GM23338 (cell line): ENCODE results near the gene APBA1. TPM values are rescaled to one million over a fixed set of nuclear protein-coding genes. Genes with fewer than 3 reads are reported as not detected.

Source experiments
- ATAC-seq: fragments of 200-7000 bp; cut with Tn5 transposase; 3 replicates; pipeline ENCODE4 v1.9.1; 2020
- DNase-seq: peaks from one replicate; pipeline ENCODE4 v3.0.0-alpha.2; 2015; ENCODE audit warnings: low spot score
- H2AFZ ChIP-seq: fragments of 200-600 bp; sonication (generic); 2 replicates; pipeline ENCODE4 v1.8.0; 2016; ENCODE audit warnings: antibody characterized with exemption, mild to moderate bottlenecking, moderate library complexity
- H3F3A ChIP-seq: fragments of 200-600 bp; sonication (generic); replicated peaks from 2 replicates; pipeline ENCODE4 v1.8.0; 2017; ENCODE audit warnings: antibody characterized with exemption, mixed run types, low read depth
- H3K27ac ChIP-seq: fragments of 200-600 bp; sonication (generic); 2 replicates; pipeline ENCODE4 v1.6.1; 2016; ENCODE audit warnings: low read depth
- H3K27me3 ChIP-seq: fragments of 200-600 bp; sonication (generic); 2 replicates; pipeline ENCODE4 v1.8.0; 2016; ENCODE audit warnings: mild to moderate bottlenecking, mixed run types, moderate library complexity; ENCODE audit not compliant: insufficient read depth
- H3K36me3 ChIP-seq: fragments of 200-600 bp; sonication (generic); 2 replicates; pipeline ENCODE4 v1.8.0; 2016; ENCODE audit warnings: mild to moderate bottlenecking; ENCODE audit not compliant: insufficient read depth
- H3K4me1 ChIP-seq: fragments of 200-600 bp; sonication (generic); 2 replicates; pipeline ENCODE4 v1.8.0; 2016; ENCODE audit warnings: mild to moderate bottlenecking, moderate library complexity; ENCODE audit not compliant: insufficient read depth
- H3K4me2 ChIP-seq: fragments of 200-600 bp; sonication (generic); 2 replicates; pipeline ENCODE4 v1.7.1; 2017; ENCODE audit warnings: mixed run types
- H3K4me3 ChIP-seq: fragments of 200-600 bp; sonication (generic); 2 replicates; pipeline ENCODE4 v1.6.1; 2016; ENCODE audit warnings: mixed run types
- H3K79me2 ChIP-seq: fragments of 200-600 bp; sonication (generic); replicated peaks from 2 replicates; pipeline ENCODE4 v1.8.0; 2017; ENCODE audit warnings: mild to moderate bottlenecking; ENCODE audit not compliant: insufficient read depth
- H3K9me2 ChIP-seq: fragments of 200-600 bp; sonication (generic); 2 replicates; pipeline ENCODE4 v1.8.0; 2017; ENCODE audit not compliant: insufficient read depth
- H4K20me1 ChIP-seq: fragments of 200-600 bp; sonication (generic); replicated peaks from 2 replicates; pipeline ENCODE4 v1.8.0; 2017; ENCODE audit warnings: mild to moderate bottlenecking; ENCODE audit not compliant: insufficient read depth
- H3K27ac Mint-ChIP-seq: 2 replicates; pipeline ENCODE4 v1.8.0; 2020; ENCODE audit warnings: inconsistent platforms, mild to moderate bottlenecking, moderate library complexity, mixed read lengths
- H3K27me3 Mint-ChIP-seq: 3 replicates; pipeline ENCODE4 v1.8.0; 2022; ENCODE audit warnings: low read depth, mild to moderate bottlenecking, moderate library complexity, mixed read lengths, inconsistent platforms; ENCODE audit not compliant: insufficient read depth, poor library complexity
- H3K36me3 Mint-ChIP-seq: 3 replicates; pipeline ENCODE4 v1.8.0; 2021; ENCODE audit warnings: low read depth, mild to moderate bottlenecking, inconsistent platforms, moderate library complexity, mixed read lengths
- H3K4me1 Mint-ChIP-seq: 3 replicates; pipeline ENCODE4 v1.8.0; 2020; ENCODE audit warnings: mild to moderate bottlenecking, inconsistent platforms, mixed read lengths
- H3K4me3 Mint-ChIP-seq: 3 replicates; pipeline ENCODE4 v1.8.0; 2021; ENCODE audit warnings: moderate library complexity, mild to moderate bottlenecking, inconsistent platforms, mixed read lengths
- H3K9me3 Mint-ChIP-seq: 3 replicates; pipeline ENCODE4 v1.8.0; 2020; ENCODE audit warnings: moderate library complexity, mild to moderate bottlenecking, inconsistent platforms, mixed read lengths
- CREB1 ChIP-seq: fragments of 250-450 bp; sonication (Bioruptor Pico); IDR thresholded peaks from 2 replicates; pipeline ENCODE4 v1.5.0; 2020; ENCODE audit warnings: low read depth, mild to moderate bottlenecking, moderate library complexity
- EZH2 ChIP-seq: fragments of 200-600 bp; sonication (generic); IDR thresholded peaks from one replicate; pipeline ENCODE4 v1.8.0; 2017; ENCODE audit warnings: antibody characterized with exemption, mild to moderate bottlenecking, low read depth; ENCODE audit not compliant: unreplicated experiment
- EZH2phosphoT487 ChIP-seq: fragments of 200-600 bp; sonication (generic); IDR thresholded peaks from one replicate; pipeline ENCODE4 v1.8.1; 2018; ENCODE audit warnings: antibody characterized with exemption; ENCODE audit not compliant: unreplicated experiment
- JUNB ChIP-seq: IDR thresholded peaks from one replicate; pipeline ENCODE4 v1.6.1; 2016; ENCODE audit warnings: antibody characterized with exemption; ENCODE audit not compliant: unreplicated experiment
- NANOG ChIP-seq: IDR thresholded peaks from 2 replicates; pipeline ENCODE4 v1.6.1; 2016; ENCODE audit warnings: antibody characterized with exemption, borderline replicate concordance
- POLR2AphosphoS5 ChIP-seq: IDR thresholded peaks from 2 replicates; pipeline ENCODE4 v1.6.1; 2016; ENCODE audit warnings: antibody characterized with exemption, low read depth
- STAT1 ChIP-seq: IDR thresholded peaks from one replicate; pipeline ENCODE4 v1.6.1; 2016; ENCODE audit warnings: antibody characterized with exemption; ENCODE audit not compliant: unreplicated experiment
- ZNF114 ChIP-seq: fragments of 250-450 bp; sonication (Bioruptor Pico); IDR thresholded peaks from 2 replicates; pipeline ENCODE4 v1.5.0; 2020; ENCODE audit warnings: mild to moderate bottlenecking, moderate library complexity
- ZNF331 ChIP-seq: fragments of 250-450 bp; sonication (Bioruptor Pico); IDR thresholded peaks from 2 replicates; pipeline ENCODE4 v1.5.0; 2020; ENCODE audit warnings: low read depth, mild to moderate bottlenecking, moderate library complexity
- polyA plus RNA-seq: library from polyadenylated mRNA; unstranded; fragments of >200 nt; fragmentation: Nextera tagmentation; extraction: Ambion mirVana; gene quantifications from 2 replicates; pipeline ENCODE4 v1.2.1, GENCODE V29; 2016
- total RNA-seq: library from RNA; depleted of rRNA; stranded (reverse); fragments of >200 nt; shearing (Covaris generic); gene quantifications from 2 replicates; pipeline ENCODE4 v1.2.3, GENCODE V29; 2014
- TF ChIP-seq, protein P1 (sequence below): IDR thresholded peaks from one replicate; pipeline ENCODE4 v1.6.1; 2018; ENCODE audit warnings: antibody characterized with exemption; ENCODE audit not compliant: unreplicated experiment
- TF ChIP-seq, protein P2 (sequence below), 2 experiments: fragments of 200-600 bp in 1 of 2; sonication (generic) in 1 of 2; conservative IDR thresholded peaks; 2 replicates each; pipeline versions ENCODE4 v1.5.1 to v1.6.1; 2016 to 2017; ENCODE audit warnings: antibody characterized with exemption in 2 of 2, low read depth in 2 of 2, mild to moderate bottlenecking in 2 of 2, moderate library complexity in 1 of 2
- TF ChIP-seq, protein P3 (sequence below): IDR thresholded peaks from 2 replicates; pipeline ENCODE4 v1.6.1; 2016; ENCODE audit warnings: antibody characterized with exemption
- TF ChIP-seq, protein P4 (sequence below): fragments of 250-450 bp; sonication (Bioruptor Pico); IDR thresholded peaks from 2 replicates; pipeline ENCODE4 v1.5.0; 2020; ENCODE audit warnings: mild to moderate bottlenecking, moderate library complexity

Gene APBA1
- total and polyA plus RNA-seq, 2 experiments from 2014 or later: 0.26 to 1.0 TPM

DNA sequence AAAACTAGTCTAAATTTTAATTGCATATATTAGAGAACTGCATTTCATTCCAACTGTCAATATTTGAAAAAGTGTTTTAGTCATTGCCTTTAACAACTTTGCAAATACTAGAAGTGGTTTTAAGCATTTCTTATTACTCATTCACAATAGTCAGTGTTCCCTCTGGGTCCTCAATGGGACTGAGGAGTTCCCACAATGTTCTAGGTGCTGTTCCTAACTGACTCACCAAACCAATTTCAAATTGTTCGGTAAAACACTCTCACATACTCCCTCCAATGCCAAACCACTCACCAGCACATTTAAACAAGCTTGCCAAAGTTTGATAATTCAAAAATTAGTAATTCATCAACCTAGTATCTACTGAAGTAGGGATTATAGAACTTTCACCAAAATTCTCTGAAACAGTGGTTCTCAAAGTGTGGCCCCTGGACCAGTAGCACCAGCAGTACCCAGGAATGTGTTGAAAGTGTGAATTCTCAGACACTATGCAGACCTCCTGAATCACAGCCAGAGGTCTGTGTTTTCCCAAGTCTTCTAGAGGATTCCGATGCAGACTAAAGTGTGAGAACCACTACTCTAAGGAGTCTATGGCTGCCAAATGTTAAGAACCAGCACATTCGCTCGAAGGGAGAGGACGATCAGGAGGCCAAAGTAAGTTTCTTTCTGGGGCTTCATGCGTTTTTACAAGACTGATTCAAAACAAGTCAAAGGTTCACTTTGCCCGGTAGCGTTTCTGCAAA is 72.8 kb downstream of the APBA1 start:
- DNase-seq (no peak), ATAC-seq (no peak)
- Mint-ChIP-seq H3K9me3 (no peaks in the 10 kb centered on the region), H3K4me3 (no peak overlapping the region), H3K27ac (no peak overlapping the region), H3K4me1 (no peaks in the 10 kb centered on the region), H3K27me3 (peaks cover 3% of the 10 kb centered on the region), H3K36me3 (no peaks in the 10 kb centered on the region)
- TF ChIP-seq EZH2 (no peak), EZH2phosphoT487 (no peak), JUNB (no peak), CREB1 (CRISPR knock-in tag) (no peak), ZNF114 (no peak), POLR2AphosphoS5 (no peak), NANOG (no peak), ZNF331 (no peak), STAT1 (no peak)
- TF ChIP-seq, protein P1, sequence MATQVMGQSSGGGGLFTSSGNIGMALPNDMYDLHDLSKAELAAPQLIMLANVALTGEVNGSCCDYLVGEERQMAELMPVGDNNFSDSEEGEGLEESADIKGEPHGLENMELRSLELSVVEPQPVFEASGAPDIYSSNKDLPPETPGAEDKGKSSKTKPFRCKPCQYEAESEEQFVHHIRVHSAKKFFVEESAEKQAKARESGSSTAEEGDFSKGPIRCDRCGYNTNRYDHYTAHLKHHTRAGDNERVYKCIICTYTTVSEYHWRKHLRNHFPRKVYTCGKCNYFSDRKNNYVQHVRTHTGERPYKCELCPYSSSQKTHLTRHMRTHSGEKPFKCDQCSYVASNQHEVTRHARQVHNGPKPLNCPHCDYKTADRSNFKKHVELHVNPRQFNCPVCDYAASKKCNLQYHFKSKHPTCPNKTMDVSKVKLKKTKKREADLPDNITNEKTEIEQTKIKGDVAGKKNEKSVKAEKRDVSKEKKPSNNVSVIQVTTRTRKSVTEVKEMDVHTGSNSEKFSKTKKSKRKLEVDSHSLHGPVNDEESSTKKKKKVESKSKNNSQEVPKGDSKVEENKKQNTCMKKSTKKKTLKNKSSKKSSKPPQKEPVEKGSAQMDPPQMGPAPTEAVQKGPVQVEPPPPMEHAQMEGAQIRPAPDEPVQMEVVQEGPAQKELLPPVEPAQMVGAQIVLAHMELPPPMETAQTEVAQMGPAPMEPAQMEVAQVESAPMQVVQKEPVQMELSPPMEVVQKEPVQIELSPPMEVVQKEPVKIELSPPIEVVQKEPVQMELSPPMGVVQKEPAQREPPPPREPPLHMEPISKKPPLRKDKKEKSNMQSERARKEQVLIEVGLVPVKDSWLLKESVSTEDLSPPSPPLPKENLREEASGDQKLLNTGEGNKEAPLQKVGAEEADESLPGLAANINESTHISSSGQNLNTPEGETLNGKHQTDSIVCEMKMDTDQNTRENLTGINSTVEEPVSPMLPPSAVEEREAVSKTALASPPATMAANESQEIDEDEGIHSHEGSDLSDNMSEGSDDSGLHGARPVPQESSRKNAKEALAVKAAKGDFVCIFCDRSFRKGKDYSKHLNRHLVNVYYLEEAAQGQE: no peak
- TF ChIP-seq, protein P2, sequence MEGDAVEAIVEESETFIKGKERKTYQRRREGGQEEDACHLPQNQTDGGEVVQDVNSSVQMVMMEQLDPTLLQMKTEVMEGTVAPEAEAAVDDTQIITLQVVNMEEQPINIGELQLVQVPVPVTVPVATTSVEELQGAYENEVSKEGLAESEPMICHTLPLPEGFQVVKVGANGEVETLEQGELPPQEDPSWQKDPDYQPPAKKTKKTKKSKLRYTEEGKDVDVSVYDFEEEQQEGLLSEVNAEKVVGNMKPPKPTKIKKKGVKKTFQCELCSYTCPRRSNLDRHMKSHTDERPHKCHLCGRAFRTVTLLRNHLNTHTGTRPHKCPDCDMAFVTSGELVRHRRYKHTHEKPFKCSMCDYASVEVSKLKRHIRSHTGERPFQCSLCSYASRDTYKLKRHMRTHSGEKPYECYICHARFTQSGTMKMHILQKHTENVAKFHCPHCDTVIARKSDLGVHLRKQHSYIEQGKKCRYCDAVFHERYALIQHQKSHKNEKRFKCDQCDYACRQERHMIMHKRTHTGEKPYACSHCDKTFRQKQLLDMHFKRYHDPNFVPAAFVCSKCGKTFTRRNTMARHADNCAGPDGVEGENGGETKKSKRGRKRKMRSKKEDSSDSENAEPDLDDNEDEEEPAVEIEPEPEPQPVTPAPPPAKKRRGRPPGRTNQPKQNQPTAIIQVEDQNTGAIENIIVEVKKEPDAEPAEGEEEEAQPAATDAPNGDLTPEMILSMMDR (conservative IDR thresholded peaks at IDR 0.05; ENCODE audit: low read depth in 2 of 2): no peak
- TF ChIP-seq, protein P3, sequence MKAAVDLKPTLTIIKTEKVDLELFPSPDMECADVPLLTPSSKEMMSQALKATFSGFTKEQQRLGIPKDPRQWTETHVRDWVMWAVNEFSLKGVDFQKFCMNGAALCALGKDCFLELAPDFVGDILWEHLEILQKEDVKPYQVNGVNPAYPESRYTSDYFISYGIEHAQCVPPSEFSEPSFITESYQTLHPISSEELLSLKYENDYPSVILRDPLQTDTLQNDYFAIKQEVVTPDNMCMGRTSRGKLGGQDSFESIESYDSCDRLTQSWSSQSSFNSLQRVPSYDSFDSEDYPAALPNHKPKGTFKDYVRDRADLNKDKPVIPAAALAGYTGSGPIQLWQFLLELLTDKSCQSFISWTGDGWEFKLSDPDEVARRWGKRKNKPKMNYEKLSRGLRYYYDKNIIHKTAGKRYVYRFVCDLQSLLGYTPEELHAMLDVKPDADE: no peak
- TF ChIP-seq, protein P4, sequence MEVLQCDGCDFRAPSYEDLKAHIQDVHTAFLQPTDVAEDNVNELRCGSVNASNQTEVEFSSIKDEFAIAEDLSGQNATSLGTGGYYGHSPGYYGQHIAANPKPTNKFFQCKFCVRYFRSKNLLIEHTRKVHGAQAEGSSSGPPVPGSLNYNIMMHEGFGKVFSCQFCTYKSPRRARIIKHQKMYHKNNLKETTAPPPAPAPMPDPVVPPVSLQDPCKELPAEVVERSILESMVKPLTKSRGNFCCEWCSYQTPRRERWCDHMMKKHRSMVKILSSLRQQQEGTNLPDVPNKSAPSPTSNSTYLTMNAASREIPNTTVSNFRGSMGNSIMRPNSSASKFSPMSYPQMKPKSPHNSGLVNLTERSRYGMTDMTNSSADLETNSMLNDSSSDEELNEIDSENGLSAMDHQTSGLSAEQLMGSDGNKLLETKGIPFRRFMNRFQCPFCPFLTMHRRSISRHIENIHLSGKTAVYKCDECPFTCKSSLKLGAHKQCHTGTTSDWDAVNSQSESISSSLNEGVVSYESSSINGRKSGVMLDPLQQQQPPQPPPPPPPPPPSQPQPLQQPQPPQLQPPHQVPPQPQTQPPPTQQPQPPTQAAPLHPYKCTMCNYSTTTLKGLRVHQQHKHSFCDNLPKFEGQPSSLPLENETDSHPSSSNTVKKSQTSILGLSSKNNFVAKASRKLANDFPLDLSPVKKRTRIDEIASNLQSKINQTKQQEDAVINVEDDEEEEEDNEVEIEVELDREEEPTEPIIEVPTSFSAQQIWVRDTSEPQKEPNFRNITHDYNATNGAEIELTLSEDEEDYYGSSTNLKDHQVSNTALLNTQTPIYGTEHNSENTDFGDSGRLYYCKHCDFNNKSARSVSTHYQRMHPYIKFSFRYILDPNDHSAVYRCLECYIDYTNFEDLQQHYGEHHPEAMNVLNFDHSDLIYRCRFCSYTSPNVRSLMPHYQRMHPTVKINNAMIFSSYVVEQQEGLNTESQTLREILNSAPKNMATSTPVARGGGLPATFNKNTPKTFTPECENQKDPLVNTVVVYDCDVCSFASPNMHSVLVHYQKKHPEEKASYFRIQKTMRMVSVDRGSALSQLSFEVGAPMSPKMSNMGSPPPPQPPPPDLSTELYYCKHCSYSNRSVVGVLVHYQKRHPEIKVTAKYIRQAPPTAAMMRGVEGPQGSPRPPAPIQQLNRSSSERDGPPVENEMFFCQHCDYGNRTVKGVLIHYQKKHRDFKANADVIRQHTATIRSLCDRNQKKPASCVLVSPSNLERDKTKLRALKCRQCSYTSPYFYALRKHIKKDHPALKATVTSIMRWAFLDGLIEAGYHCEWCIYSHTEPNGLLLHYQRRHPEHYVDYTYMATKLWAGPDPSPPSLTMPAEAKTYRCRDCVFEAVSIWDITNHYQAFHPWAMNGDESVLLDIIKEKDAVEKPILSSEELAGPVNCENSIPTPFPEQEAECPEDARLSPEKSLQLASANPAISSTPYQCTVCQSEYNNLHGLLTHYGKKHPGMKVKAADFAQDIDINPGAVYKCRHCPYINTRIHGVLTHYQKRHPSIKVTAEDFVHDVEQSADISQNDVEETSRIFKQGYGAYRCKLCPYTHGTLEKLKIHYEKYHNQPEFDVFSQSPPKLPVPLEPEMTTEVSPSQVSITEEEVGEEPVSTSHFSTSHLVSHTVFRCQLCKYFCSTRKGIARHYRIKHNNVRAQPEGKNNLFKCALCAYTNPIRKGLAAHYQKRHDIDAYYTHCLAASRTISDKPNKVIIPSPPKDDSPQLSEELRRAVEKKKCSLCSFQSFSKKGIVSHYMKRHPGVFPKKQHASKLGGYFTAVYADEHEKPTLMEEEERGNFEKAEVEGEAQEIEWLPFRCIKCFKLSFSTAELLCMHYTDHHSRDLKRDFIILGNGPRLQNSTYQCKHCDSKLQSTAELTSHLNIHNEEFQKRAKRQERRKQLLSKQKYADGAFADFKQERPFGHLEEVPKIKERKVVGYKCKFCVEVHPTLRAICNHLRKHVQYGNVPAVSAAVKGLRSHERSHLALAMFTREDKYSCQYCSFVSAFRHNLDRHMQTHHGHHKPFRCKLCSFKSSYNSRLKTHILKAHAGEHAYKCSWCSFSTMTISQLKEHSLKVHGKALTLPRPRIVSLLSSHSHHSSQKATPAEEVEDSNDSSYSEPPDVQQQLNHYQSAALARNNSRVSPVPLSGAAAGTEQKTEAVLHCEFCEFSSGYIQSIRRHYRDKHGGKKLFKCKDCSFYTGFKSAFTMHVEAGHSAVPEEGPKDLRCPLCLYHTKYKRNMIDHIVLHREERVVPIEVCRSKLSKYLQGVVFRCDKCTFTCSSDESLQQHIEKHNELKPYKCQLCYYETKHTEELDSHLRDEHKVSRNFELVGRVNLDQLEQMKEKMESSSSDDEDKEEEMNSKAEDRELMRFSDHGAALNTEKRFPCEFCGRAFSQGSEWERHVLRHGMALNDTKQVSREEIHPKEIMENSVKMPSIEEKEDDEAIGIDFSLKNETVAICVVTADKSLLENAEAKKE (CRISPR knock-in tag): no peak
- Histone ChIP-seq H3K4me3 (no peak overlapping the region), H3K4me1 (no peaks in the 10 kb centered on the region), H3F3A (no peaks in the 10 kb centered on the region), H3K36me3 (no peaks in the 10 kb centered on the region), H4K20me1 (no peaks in the 10 kb centered on the region), H2AFZ (peak overlapping the region; percentile 38; the same call in 1 of the 2 replicates), H3K27me3 (no peaks in the 10 kb centered on the region), H3K4me2 (no peak overlapping the region), H3K79me2 (no peaks in the 10 kb centered on the region), H3K9me2 (no peaks in the 10 kb centered on the region; the same call in 1 of the 2 replicates), H3K27ac (no peak overlapping the region)
